Rectal smooth muscle tissue (tissue), 1 donor: ENCODE results near the gene PXYLP1.
A peak's percentile ranks its signal among the peaks of the same experiment; 100 is the strongest.
"Not testable (repeated sequence)": the region's sequence is repeated elsewhere in the genome, so short reads cannot be mapped to it uniquely, and the experiment has no call there.

ENCODE experiments used
- H3K27ac ChIP-seq: one replicate; pipeline ENCODE4 v1.7.0; 2013; ENCODE audit warnings: low read depth, low read length, inconsistent platforms
- H3K27me3 ChIP-seq: one replicate; pipeline ENCODE4 v1.7.0; 2013; ENCODE audit warnings: low read length; ENCODE audit not compliant: control insufficient read depth, insufficient read depth
- H3K36me3 ChIP-seq: one replicate; pipeline ENCODE4 v1.7.0; 2013; ENCODE audit warnings: low read length; ENCODE audit not compliant: control insufficient read depth, insufficient read depth
- H3K4me1 ChIP-seq: one replicate; pipeline ENCODE4 v1.7.0; 2013; ENCODE audit warnings: low read length; ENCODE audit not compliant: control insufficient read depth, insufficient read depth
- H3K4me3 ChIP-seq: one replicate; pipeline ENCODE4 v1.7.0; 2013; ENCODE audit warnings: low read length
- H3K9ac ChIP-seq: one replicate; pipeline ENCODE4 v1.7.0; 2013; ENCODE audit warnings: low read length

Gene PXYLP1

DNA sequence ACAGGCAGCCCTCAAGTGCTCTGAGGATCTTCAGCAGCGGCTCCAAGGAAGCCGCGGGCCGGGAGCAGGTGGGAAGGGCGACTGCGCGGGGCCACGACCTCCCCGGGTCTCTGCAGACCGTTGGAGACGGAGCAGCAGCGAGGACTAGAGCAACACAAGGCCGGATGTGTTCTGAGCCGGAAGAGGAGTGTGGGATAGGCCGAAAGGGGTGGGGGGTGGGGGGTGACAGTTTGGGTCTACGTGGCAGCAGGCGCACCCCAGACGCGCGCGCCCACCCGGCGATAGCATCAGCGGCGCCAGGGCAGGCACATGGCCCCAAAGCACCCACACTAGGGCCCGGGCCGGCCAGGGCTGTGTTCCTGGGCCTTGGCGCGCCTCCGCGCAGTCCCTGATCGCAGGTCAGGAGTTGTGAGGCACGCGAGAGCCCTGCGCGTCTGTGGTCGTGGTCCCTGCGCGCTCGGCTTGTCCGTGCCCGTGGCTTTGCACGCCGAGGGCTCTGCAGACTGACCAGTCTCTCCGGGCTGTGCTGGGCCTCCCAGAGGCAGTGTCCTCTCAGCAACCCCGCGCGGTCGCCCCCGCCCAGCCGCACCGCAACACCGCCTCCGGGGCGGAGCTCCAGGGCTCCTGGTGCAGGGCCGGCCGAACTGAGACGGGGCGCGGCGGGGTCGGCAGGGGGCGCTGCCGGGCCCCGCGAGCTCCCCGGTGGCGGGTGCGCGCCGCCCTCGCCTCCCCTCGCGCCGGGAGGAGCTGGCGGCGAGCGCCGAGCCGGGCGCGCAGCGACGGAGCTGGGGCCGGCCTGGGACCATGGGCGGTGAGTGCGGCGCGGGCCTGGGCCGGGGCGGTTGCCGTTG lies at the start of gene PXYLP1:
TSS of gene PXYLP1 (plus strand) at position 725 of the 851 bp plus-strand sequence. CDS start 28,351 bp downstream, outside the sequence.
- Histone ChIP-seq H3K36me3 (no peaks in the 10 kb centered on the region), H3K9ac (peak within 1 kb of the TSS; percentile 82), H3K27ac (peak within 1 kb of the TSS; percentile 82), H3K4me1 (no peaks in the 10 kb centered on the region), H3K27me3 (no peaks in the 10 kb centered on the region), H3K4me3 (peak within 1 kb of the TSS; percentile 90)

- no peak overlapping the region for H3K9ac ChIP-seq
- H3K36me3 ChIP-seq: no peaks in the 10 kb centered on the region
- no peak overlapping the region for H3K4me3 ChIP-seq
- H3K27ac ChIP-seq: no peak overlapping the region
- no peaks in the 10 kb centered on the region for H3K27me3 ChIP-seq
- no peaks in the 10 kb centered on the region for H3K4me1 ChIP-seq
These were observed 48.0 kb upstream of the PXYLP1 start for GRCh38 chr3:141183606-141184005.

DNA sequence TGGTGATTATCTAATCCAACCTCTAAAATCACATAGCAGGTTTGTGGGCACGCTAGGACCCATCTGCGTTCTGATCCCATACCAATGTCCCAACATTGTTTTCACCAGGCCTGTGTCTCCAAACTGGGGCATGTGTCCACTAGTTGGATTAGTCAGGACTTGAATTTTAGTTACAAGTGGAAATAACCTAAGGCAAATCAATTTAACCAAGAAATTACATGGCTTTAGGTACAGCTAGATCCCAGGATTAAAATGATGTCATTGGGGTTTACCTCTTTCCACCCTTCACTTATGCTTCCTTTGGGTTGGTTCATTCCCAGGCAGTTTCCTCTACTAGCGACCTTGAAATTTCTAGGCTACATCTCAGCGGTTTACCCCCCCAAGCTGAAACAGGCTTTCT lies 47.2 kb upstream of the PXYLP1 start:
- no peak overlapping the region for H3K27ac ChIP-seq
- H3K27me3 ChIP-seq: no peaks in the 10 kb centered on the region
- no peak overlapping the region for H3K9ac ChIP-seq
- H3K4me1 ChIP-seq: no peaks in the 10 kb centered on the region
- no peaks in the 10 kb centered on the region for H3K36me3 ChIP-seq
- H3K4me3 ChIP-seq: no peak overlapping the region

GRCh38 chr3:141191097-141191749 lies 40.4 kb upstream of the PXYLP1 start:
- Histone ChIP-seq H3K36me3 (no peaks in the 10 kb centered on the region), H3K4me1 (no peaks in the 10 kb centered on the region), H3K9ac (no peak overlapping the region), H3K4me3 (no peak overlapping the region), H3K27me3 (no peaks in the 10 kb centered on the region), H3K27ac (no peak overlapping the region)

- Histone ChIP-seq H3K4me3 (no peak overlapping the region), H3K4me1 (no peaks in the 10 kb centered on the region), H3K9ac (no peak overlapping the region), H3K27me3 (no peaks in the 10 kb centered on the region), H3K27ac (no peak overlapping the region), H3K36me3 (no peaks in the 10 kb centered on the region)
These were observed 39.3 kb upstream of the PXYLP1 start for GRCh38 chr3:141192345-141192744.

DNA sequence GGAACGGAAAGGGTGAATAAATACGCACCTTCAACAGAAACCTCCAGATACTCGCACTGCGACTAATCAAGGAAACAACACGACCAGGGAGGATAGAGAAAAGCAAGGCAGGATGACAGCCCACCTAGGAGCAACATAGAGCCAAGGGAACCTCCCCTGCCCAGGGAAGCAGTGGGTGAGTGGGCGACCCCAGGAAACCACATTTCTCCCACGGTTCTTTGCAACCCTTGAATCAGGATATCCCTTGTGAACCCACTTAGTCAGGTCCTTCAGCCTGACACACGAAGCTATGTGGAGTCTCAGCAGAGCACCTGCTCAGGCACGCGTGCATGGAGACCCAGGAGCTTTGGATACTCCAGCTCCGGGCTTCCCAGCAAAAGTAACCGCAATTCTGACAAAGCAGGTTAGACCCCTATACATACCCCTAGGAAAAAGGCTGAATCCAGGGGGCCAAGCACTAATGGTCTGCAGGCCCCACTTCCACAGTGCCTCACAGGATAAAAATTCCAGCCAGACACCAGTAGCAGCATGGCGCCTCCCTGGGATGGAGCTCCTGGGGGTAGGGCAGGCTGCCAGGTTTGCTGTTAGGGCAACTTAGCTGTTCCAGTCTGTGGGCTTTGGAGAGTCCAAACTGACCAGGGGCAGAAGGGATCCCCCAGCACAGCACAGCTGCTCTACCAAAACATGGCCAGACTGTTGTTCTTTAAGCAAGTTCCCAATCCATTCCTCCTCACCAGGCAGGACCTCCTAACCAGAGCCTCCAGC lies 38.4 kb upstream of the PXYLP1 start:
- H3K4me1 ChIP-seq: no peaks in the 10 kb centered on the region
- no peaks in the 10 kb centered on the region for H3K36me3 ChIP-seq
- no peak overlapping the region for H3K9ac ChIP-seq
- H3K27ac ChIP-seq: no peak overlapping the region
- no peak overlapping the region for H3K4me3 ChIP-seq
- no peaks in the 10 kb centered on the region for H3K27me3 ChIP-seq

GRCh38 chr3:141201122-141201521 lies 30.5 kb upstream of the PXYLP1 start:
- no peaks in the 10 kb centered on the region for H3K27me3 ChIP-seq
- no peak overlapping the region for H3K27ac ChIP-seq
- H3K36me3 ChIP-seq: no peaks in the 10 kb centered on the region
- no peak overlapping the region for H3K9ac ChIP-seq
- no peak overlapping the region for H3K4me3 ChIP-seq
- no peaks in the 10 kb centered on the region for H3K4me1 ChIP-seq

- Histone ChIP-seq H3K4me3 (no peak overlapping the region), H3K36me3 (no peaks in the 10 kb centered on the region)
These were observed 28.9 kb upstream of the PXYLP1 start for GRCh38 chr3:141202682-141203081.

GRCh38 chr3:141203866-141204265 lies 27.8 kb upstream of the PXYLP1 start:
- no peaks in the 10 kb centered on the region for H3K36me3 ChIP-seq
- H3K27ac ChIP-seq: no peak overlapping the region
- no peaks in the 10 kb centered on the region for H3K4me1 ChIP-seq
- H3K9ac ChIP-seq: no peak overlapping the region
- H3K27me3 ChIP-seq: no peaks in the 10 kb centered on the region
- H3K4me3 ChIP-seq: no peak overlapping the region

More at GRCh38 chr3:141202682-141203081, 28.9 kb upstream of the PXYLP1 start:
- no peaks in the 10 kb centered on the region for H3K4me1 ChIP-seq
- no peak overlapping the region for H3K9ac ChIP-seq
- H3K27ac ChIP-seq: no peak overlapping the region
- H3K27me3 ChIP-seq: no peaks in the 10 kb centered on the region

DNA sequence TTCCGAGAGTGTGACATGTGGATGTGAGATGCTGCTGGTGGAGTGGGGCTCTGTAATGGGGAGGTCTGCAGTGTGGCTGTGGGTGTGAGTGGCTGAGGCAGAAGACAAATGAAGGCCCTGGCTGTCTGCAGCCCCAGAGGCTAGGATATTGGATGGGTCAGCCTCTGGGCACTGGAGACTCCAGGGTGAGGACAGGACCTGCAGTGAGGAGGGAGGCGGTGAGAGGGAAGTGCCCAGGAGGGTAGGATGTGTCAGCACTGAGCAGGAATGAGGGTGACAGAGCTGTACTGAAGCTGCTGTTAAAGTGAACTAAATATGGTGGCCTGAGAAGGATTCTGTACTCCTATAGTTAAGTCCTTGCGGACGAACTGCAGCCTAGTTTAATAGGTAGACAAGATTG lies 27.3 kb upstream of the PXYLP1 start:
- Histone ChIP-seq H3K27me3 (no peaks in the 10 kb centered on the region), H3K4me1 (no peaks in the 10 kb centered on the region), H3K27ac (no peak overlapping the region), H3K4me3 (no peak overlapping the region), H3K36me3 (no peaks in the 10 kb centered on the region), H3K9ac (no peak overlapping the region)

DNA sequence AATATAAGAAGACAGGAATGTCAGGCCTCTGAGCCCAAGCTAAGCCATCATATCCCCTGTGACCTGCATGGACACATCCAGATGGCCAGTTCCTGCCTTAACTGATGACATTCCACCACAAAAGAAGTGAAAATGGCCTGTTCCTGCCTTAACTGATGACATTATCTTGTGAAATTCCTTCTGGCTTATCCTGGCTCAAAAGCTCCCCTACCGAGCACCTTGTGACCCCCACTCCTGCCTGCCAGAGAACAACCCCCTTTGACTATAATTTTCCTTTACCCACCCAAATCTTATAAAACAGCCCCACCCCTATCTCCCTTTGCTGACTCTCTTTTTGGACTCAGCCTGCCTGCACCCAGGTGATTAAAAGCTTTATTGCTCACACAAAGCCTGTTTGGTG lies 20.3 kb upstream of the PXYLP1 start:
- H3K9ac ChIP-seq, H3K27me3 ChIP-seq, H3K4me3 ChIP-seq, H3K36me3 ChIP-seq, H3K4me1 ChIP-seq, H3K27ac ChIP-seq: not testable (repeated sequence)

DNA sequence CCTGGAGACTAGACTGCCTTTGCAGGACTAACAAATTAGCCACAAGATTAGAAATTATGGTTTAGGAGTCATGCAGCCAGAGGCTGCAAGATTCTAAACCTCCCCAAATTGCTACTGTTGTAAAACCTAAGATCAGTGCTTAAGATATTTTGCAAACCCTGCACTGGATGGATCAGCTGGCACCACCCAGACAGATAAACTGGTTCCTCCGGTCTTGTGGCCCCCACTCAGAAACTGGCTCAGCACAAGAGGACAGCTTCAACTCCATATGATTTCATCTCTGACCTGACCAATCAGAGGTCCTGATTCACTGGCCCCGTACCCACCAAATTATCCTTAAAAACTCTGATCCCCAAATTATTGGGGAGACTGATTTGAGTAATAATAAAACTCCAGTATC lies 19.5 kb upstream of the PXYLP1 start:
- H3K4me1 ChIP-seq: no peaks in the 10 kb centered on the region
- H3K27me3 ChIP-seq: no peaks in the 10 kb centered on the region
- H3K36me3 ChIP-seq: no peaks in the 10 kb centered on the region
- no peak overlapping the region for H3K27ac ChIP-seq
- no peak overlapping the region for H3K4me3 ChIP-seq
- H3K9ac ChIP-seq: no peak overlapping the region
